ENCODE results near the gene NEK7. TPM values are rescaled to one million over a fixed set of nuclear protein-coding genes. Genes with fewer than 3 reads are reported as not detected.

The NEK7 gene
- total and polyA plus RNA-seq, 2 of the 8 experiments (the other 6 are each of a cell fraction or from before 2014, with no cell fraction given) = 5.1 to 10.0 TPM

DNA sequence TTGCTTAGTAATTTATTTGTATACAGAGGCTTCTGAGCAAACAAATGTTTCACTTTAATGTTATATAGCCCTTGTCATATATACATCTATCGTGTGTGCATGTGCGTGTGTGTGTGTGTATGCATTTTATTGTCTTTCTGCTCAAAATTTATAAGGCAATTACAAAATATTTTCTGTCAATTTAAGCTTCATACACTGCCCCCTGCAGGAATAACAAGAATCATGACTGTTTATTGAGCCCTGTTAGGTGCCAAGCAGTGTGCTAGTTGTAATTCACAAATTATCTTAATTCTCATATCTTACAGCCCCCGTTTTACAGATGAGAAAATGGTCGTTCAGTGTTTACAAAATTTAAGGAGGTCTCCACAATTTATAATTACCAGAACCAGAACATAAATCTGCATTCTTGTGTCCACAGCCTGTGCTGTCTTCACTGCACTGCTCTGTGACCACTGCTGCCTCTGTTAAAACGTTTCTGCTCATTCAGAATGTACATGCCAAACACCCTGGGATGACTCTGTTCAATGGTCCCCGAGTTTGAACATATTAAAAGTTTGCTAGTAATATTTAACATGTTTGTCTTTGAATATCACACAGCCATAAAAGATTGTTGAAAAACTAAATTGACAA lies 202.3 kb downstream of the NEK7 start:
- no peak overlapping the region for H4K8ac ChIP-seq (ENCODE audit: extremely low read depth, insufficient read depth, low read length)
- TF ChIP-seq RAD21 (IDR thresholded peaks at IDR 0.05 in 1 of 2, conservative IDR thresholded peaks at IDR 0.05 in 1 of 2; ENCODE audit: low read depth in 2 of 2, low read length in 2 of 2) (peak in 1 of 2 experiments; percentile 36; a peak in 1 of 4 replicates), POU5F1 (IDR thresholded peaks at IDR 0.05; ENCODE audit: low read depth, low read length) (no peak), CREB1 (IDR thresholded peaks at IDR 0.05) (no peak), NANOG (IDR thresholded peaks at IDR 0.05; ENCODE audit: insufficient read depth, low read depth, low read length, poor library complexity, severe bottlenecking) (no peak)
- TF ChIP-seq, protein P1, sequence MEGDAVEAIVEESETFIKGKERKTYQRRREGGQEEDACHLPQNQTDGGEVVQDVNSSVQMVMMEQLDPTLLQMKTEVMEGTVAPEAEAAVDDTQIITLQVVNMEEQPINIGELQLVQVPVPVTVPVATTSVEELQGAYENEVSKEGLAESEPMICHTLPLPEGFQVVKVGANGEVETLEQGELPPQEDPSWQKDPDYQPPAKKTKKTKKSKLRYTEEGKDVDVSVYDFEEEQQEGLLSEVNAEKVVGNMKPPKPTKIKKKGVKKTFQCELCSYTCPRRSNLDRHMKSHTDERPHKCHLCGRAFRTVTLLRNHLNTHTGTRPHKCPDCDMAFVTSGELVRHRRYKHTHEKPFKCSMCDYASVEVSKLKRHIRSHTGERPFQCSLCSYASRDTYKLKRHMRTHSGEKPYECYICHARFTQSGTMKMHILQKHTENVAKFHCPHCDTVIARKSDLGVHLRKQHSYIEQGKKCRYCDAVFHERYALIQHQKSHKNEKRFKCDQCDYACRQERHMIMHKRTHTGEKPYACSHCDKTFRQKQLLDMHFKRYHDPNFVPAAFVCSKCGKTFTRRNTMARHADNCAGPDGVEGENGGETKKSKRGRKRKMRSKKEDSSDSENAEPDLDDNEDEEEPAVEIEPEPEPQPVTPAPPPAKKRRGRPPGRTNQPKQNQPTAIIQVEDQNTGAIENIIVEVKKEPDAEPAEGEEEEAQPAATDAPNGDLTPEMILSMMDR (IDR thresholded peaks at IDR 0.05; ENCODE audit: control extremely low read depth in 1 of 3, insufficient read depth in 1 of 3, low read depth in 1 of 3, low read length in 3 of 3) = peak in 1 of 3 experiments; percentile 20; a peak in 2 of 4 replicates
- H3K23ac ChIP-seq (ENCODE audit: insufficient read length) = no peak overlapping the region
- H3K18ac ChIP-seq (ENCODE audit: extremely low read depth, low read length) = no peak overlapping the region
- H3K23me2 ChIP-seq (ENCODE audit: low read depth, low read length) = no peaks in the 10 kb centered on the region
- no peak overlapping the region for H4K5ac ChIP-seq (ENCODE audit: insufficient read length, low read depth, low read length)
- H3K4me3 ChIP-seq (ENCODE audit: extremely low read depth in 1 of 4, insufficient read depth in 2 of 4, low read depth in 3 of 4, low read length in 4 of 4) = no peak overlapping the region
- no peaks in the 10 kb centered on the region for H3K79me2 ChIP-seq (ENCODE audit: control insufficient read depth in 1 of 2, insufficient read depth in 2 of 2, low read length in 2 of 2)
- no peak overlapping the region for H3K56ac ChIP-seq (replicated peaks; ENCODE audit: insufficient read length, low read depth, low read length)
- no peak overlapping the region for H4K91ac ChIP-seq (replicated peaks; ENCODE audit: insufficient read length, low read length)
- no peaks in the 10 kb centered on the region for H3K36me3 ChIP-seq (ENCODE audit: control insufficient read depth in 2 of 4, insufficient read depth in 4 of 4, low read length in 3 of 4)
- POLR2A ChIA-PET (ENCODE audit: partially characterized antibody) = no interaction called here
- H2BK20ac ChIP-seq (ENCODE audit: low read length) = no peak overlapping the region
- H3K4me2 ChIP-seq (ENCODE audit: insufficient read depth in 1 of 2, low read depth in 2 of 2, low read length in 2 of 2) = no peak overlapping the region
- no peak overlapping the region for H3K4ac ChIP-seq (replicated peaks; ENCODE audit: insufficient read length, low read depth, low read length)
- no peaks in the 10 kb centered on the region for H3K9me3 ChIP-seq (ENCODE audit: insufficient read depth in 2 of 2, low read depth in 1 of 2, low read length in 1 of 2)
- DNase-seq (ENCODE audit: low read depth in 1 of 2, low spot score in 2 of 2) (no peak), FAIRE-seq (no peak)
- no peak overlapping the region for H2BK120ac ChIP-seq (replicated peaks; ENCODE audit: low read depth, low read length)
- no peak overlapping the region for H2BK15ac ChIP-seq (ENCODE audit: low read length)
- H2BK12ac ChIP-seq (ENCODE audit: low read depth, low read length) = no peak overlapping the region
- H3K9ac ChIP-seq (replicated peaks in 1 of 4; ENCODE audit: extremely low read depth in 1 of 4, low read depth in 3 of 4, low read length in 3 of 4) = no peak overlapping the region
- H3K14ac ChIP-seq (ENCODE audit: insufficient read length) = no peak overlapping the region
- no peak overlapping the region for H3K27ac ChIP-seq (ENCODE audit: low read depth, low read length)
- H3K4me1 ChIP-seq (replicated peaks in 1 of 4; ENCODE audit: control insufficient read depth in 3 of 4, insufficient read depth in 4 of 4, low read length in 3 of 4) = no peaks in the 10 kb centered on the region
- H2BK5ac ChIP-seq (ENCODE audit: low read depth, low read length) = no peak overlapping the region
- H4K20me1 ChIP-seq (replicated peaks in 1 of 2; ENCODE audit: control insufficient read depth in 1 of 2, insufficient read depth in 2 of 2, low read length in 2 of 2) = no peaks in the 10 kb centered on the region
- CTCF ChIA-PET (ENCODE audit: partially characterized antibody) = interaction anchor here (0.6 to 1.8 kb wide), 10 partner anchors 14 to 273 kb away, joined by 3 to 20 read pairs (median 3); no protein-coding TSS in a partner anchor
- no peak overlapping the region for H2AK5ac ChIP-seq (ENCODE audit: low read depth, low read length)
- no peak overlapping the region for H2AFZ ChIP-seq (ENCODE audit: low read length)
- H3K79me1 ChIP-seq (ENCODE audit: low read depth, low read length) = no peaks in the 10 kb centered on the region
- no peaks in the 10 kb centered on the region for H3K27me3 ChIP-seq (replicated peaks in 1 of 4; ENCODE audit: control insufficient read depth in 3 of 4, extremely low read depth in 1 of 4, insufficient read depth in 3 of 4, low read length in 3 of 4)
- 71% methylated on average over 6 of the region's 6 CpGs; no CpG with 5 or more reads in 1 of the 2 experiments for WGBS, 2 experiments (ENCODE audit: extremely low coverage in 1 of 2, insufficient coverage in 1 of 2, insufficient read length in 1 of 2, insufficient replicate concordance in 2 of 2, low coverage in 1 of 2, low lambda C conversion rate in 2 of 2, missing lambda C conversion rate in 1 of 2)

Measured in H1 (cell line).